GM18867 (cell line): ENCODE results near the gene NXNL2.

Experiments
- ATAC-seq: cut with Tn5 transposase; IDR thresholded peaks from one replicate; pipeline ENCODE4 v1.9.1; 2021; ENCODE audit warnings: mild to moderate bottlenecking, moderate library complexity; ENCODE audit not compliant: unreplicated experiment

The NXNL2 gene

DNA sequence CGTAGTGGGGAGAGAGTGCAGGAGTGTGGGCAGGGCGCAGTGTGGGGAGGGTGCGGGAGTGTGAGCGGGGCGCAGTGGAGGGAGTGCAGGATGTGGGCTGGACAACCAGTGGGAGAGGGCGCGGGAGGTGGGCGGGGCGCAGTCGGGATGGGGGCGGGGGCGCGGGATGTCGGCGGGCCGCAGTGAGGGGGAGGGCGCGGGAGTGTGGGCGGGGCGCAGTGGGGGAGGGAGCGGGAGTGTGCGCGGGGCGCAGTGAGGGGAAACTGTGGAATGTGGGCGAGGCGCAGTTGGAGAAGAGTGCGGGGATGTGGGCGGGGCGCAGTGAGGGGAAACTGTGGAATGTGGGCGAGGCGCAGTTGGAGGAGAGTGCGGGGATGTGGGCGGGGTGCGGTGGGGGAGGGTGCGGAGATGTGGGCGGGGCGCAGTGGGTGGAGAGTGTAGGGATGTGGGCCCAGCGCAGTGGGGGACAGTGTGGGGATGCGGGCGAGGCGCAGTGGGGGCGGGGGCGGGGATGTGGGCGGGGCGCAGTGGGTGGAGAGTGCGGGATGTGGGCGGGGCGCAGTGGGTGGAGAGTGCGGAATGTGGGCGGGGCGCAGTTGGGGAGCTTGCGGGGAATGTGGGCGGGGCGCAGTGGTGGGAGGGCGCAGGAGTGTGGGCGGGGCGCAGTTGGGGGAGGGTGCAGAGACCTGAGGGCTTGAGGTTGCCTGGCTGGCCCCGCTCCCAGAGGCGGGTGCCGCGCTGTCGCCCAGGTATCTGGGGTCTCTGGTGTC lies at the start of gene NXNL2:
Gene NXNL2, plus strand, starts transcription at position 723 of the 770 bp plus-strand sequence. CDS start 257 bp downstream, outside the sequence.
- no peak for ATAC-seq

- no peak for ATAC-seq
Observed at GRCh38 chr9:88488166-88488565, 46.8 kb upstream of the NXNL2 start.

- ATAC-seq, result no peak
Observed at GRCh38 chr9:88494983-88495721, 39.8 kb upstream of the NXNL2 start.

DNA sequence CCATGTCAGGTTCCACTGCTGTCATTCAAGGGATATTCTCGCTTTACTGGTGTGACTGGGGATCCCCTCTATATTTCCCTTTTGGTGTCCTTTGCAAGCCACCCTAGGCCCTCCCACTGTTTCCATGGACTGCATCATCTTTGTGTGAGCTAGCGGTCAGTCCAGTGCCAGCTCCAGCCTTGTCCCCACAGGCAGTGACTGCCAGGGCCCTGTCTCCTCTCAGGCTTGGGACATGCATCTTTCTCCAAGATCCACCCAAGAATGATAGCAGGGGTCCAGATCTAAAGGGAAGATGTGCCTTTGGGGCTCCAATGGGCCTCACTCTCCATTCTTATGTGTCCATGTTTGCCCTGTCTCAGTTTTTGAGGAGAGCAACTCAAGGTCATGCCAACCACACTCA lies 37.8 kb upstream of the NXNL2 start:
- no peak for ATAC-seq

GRCh38 chr9:88498880-88499279 lies 36.1 kb upstream of the NXNL2 start:
- no peak for ATAC-seq

DNA sequence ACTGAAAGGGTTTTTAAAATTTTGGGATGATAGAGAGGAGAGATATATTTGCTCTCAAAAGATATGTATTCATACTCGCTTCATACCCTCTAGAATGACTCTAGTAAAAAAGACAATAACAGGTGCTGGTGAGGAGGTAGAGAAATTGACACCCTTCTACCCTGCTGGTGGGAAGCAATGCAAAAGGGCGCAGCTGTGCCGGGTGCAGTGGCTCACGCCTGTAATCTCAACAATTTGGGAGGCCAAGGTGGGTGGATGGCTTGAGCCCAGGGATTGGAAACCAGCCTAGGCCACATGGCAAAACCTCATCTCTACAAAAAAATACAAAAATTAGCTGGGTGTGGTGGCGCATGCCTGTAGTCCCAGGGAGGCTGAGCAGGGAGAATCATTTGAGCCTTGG lies 33.9 kb upstream of the NXNL2 start:
- ATAC-seq, result no peak

GRCh38 chr9:88502552-88503034 lies 32.4 kb upstream of the NXNL2 start:
- no peak for ATAC-seq

- no peak for ATAC-seq
Observed at GRCh38 chr9:88503081-88503844, 31.7 kb upstream of the NXNL2 start.

GRCh38 chr9:88503845-88504764 lies 30.9 kb upstream of the NXNL2 start:
- ATAC-seq, result no peak

DNA sequence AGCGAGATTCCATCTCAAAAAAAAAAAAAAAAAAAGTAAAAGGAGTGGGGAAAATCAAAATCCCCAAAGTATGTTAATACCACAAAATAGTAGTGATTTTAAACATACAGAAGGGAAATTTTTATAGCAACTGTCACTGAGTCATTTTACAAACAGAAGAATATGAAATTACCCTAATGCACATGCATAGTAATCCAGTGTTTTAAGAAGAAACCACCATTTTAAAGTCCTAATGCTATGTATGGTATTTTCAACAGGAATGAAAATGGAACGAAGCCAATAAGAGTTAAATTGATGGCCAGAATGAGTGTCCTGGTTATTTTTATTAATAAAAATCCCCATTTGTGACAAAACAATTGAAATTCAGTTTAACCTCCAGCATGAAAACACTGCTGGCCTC lies 26.7 kb upstream of the NXNL2 start:
- ATAC-seq, result no peak

DNA sequence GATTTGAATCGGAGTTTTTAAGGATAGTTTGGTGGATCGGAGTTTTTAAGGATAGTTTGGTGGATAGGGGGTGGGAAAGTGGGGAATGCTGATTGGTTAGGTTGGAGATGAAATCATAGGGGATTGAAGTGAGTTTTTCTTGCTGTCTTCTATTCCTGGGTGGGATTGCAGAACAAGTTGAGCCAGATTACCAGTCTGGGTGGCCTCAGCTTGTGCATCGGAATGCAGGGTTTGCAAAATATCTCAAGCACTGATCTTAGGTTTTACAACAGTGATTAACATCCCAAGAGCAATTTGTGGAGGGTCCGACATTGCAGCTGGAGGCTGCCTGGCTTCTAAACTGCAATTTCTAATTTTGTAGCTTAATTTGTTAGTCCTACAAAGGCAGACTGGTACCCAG lies 23.1 kb upstream of the NXNL2 start:
- ATAC-seq, result no peak

DNA sequence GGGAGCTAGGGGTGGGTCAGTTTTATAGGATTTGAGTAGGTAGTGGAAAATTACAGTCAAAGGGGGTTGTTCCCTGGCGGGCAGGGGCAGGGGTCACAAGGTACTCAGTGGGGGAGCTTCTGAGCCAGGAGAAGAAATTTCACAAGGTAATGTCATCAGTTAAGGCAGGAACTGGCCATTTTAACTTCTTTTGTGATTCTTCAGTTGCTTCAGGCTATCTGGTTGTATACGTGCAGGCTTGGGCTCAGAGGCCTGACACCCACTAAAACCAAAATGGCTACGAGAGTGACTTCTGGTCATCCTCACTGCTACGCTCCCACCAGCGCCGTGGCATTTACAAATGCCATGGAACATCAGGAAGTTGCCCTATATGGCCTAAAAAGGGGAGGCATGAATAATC lies 20.7 kb upstream of the NXNL2 start:
- no peak for ATAC-seq

DNA sequence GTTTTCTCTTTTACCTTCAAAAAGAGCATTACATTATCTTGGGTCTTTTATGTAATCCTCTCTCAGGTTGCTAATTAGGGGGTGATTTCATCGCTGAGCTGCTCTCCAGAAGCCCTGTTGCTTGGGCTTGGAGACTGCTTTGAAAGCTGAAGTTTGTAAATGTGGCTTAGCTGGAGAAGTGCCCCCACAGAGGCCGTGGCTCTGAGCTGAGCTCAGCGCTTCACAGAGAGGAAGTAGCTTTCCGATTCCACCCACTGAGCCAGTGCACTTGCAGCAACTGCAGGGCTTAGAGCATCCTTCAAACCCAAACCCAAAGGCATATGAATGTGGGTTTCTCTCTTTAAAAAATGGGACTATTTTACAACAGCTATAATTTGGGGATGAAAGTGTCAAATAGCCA lies 13.7 kb upstream of the NXNL2 start:
- ATAC-seq, result no peak

DNA sequence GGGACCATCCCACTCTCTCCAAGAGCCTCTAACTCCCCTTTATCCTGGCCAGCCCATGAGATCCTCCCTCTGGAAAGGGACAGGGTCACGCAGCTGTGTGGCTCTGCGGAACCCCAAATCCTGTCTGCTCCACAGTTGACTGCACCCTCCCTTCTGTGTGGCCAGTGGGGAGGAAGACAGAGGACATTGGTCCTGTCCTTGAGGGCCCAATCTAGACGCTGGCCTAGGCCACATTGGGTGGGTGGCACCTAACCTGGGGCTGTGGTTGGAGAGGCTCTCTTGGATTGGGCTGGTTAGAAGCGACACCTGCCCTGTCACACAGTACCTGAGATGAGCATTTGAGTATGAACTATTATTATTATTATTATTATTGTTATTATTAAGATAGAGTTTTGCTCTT lies 12.6 kb upstream of the NXNL2 start:
- no peak for ATAC-seq

GRCh38 chr9:88523056-88523455 lies 11.9 kb upstream of the NXNL2 start:
- ATAC-seq, result no peak

- no peak for ATAC-seq
Observed at GRCh38 chr9:88524911-88525310, 10.1 kb upstream of the NXNL2 start.

DNA sequence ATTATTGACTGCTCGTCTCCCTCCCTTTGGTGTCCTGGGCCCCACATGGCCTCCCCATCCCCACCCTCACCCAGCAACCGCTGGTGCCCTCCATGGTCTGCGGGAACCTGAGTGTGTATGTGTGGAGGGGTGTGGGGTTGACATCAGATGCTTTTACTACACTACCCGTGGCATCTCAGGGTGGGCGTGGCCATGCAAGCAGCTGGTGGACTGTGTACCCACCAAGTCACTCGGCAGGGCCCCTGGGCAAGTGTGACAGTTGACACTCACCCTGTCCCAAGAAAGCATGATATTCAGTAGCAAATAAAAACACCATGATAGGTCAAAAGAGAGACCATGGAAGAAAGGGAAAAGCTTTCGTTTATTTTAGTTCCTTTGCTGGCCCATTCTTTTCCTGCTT lies 7.4 kb upstream of the NXNL2 start:
- no peak for ATAC-seq

DNA sequence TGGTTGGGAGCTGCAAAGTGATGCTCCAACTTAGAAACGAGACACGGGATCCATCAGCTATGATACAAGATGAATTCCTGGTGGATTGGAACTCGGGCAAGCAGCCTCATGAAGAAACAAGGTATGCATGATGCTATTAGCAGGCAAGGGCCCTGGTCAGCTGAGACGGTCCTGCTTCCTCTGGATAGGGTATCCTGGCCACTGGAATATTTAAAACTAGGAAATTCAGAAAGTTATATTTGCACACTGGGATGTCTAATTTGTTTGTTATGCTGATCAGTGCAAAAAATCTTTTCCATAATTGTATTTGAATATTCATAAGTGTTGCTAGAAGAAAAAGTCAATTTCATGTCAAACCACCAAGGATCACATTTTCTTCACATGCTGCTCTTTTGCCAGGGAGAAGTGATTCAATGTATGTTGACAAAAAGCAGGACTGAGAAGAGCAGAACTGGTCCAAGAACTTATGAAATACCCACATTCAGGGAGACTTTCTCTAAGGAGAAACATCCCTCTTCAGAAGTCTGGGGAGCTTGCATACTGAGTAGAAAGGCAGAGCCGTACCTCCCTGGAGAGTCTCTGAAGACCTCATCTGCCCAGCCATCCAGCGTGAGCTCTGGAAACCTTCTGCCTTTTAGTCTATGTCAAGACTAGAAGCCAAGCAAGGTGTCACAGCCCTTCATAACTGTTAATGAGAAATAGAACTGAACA lies 6.7 kb upstream of the NXNL2 start:
- no peak for ATAC-seq

DNA sequence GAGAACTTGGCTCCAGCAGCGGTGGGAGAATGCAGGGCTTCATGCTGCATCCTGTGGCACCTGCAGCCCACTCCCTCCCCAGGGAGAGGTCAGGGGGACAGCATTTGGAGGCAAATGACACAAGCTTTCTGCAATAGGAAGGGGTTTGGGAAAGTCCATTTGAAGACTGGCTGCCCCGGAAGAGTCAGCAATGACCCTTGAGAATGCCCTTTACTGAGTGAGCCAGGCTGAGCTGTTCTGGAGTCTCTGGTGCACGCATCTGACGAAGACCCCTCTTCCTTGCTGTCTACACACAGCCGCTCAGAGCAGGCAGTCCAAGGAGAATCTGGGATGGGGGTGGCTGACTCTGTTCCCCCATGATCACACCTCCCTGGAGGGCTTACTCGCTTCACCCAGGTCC lies 5.5 kb upstream of the NXNL2 start:
- ATAC-seq, result no peak

- ATAC-seq, result no peak
Observed at GRCh38 chr9:88530051-88530450, 4.9 kb upstream of the NXNL2 start.
